OCI-LY1 (cell line): ENCODE results near the gene MCU.

Experiments
- EZH2 ChIP-seq: fragments of 200-600 bp; sonication (generic), shearing (Covaris generic); IDR thresholded peaks from 2 replicates; pipeline ENCODE4 v1.8.0; 2017; ENCODE audit warnings: borderline replicate concordance, mixed run types, mild to moderate bottlenecking, antibody characterized with exemption, low read length, moderate library complexity, mixed read lengths
- TF ChIP-seq, protein P1 (sequence below): fragments of 200-600 bp; sonication (generic), shearing (Covaris generic); IDR thresholded peaks from 2 replicates; pipeline ENCODE4 v1.5.1; 2017; ENCODE audit warnings: mild to moderate bottlenecking, antibody characterized with exemption, low read length, moderate library complexity, mixed read lengths

DNA sequence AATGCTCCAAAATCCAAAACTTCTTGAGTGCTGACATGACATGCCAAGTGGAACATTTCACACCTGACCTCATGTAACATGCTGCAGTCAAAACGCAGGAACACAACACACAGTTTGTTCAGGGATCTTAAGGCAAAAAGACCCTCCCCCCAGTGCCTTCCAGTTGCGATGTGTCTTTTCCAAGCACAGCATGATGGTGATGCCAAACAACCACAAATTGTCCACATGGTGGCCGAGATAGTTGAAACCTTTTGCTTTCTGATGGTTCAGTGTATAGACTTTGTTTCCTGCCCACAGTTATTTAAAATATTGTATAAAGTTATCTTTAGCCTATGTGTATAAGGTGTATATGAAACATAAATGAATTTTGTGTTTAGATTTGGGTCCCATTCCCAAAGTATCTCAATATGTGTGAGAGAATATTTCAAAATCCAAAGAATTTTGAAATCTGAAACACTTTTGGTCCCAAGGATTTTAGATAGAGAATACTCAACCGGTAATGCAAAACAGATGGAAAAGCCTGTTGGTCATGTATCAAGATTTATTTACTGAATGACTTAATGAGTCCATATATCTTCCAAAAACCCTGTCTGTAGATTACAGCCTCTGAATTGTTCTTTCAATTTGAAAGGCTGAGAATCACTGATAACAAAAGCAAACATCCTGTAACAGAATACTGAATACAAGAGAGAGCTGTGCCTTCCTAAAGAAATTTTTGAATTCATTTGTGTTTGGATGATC lies 108.2 kb downstream of the MCU start:
- TF ChIP-seq, protein P1, sequence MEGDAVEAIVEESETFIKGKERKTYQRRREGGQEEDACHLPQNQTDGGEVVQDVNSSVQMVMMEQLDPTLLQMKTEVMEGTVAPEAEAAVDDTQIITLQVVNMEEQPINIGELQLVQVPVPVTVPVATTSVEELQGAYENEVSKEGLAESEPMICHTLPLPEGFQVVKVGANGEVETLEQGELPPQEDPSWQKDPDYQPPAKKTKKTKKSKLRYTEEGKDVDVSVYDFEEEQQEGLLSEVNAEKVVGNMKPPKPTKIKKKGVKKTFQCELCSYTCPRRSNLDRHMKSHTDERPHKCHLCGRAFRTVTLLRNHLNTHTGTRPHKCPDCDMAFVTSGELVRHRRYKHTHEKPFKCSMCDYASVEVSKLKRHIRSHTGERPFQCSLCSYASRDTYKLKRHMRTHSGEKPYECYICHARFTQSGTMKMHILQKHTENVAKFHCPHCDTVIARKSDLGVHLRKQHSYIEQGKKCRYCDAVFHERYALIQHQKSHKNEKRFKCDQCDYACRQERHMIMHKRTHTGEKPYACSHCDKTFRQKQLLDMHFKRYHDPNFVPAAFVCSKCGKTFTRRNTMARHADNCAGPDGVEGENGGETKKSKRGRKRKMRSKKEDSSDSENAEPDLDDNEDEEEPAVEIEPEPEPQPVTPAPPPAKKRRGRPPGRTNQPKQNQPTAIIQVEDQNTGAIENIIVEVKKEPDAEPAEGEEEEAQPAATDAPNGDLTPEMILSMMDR: no peak
- no peak for TF ChIP-seq EZH2
